Lung (tissue), 11 donors: Measurements from ENCODE around the gene SMIM45.

Source experiments
- ATAC-seq: fragments of 200-7000 bp; cut with Tn5 transposase; one replicate; pipeline ENCODE4 v1.9.1; 2020; ENCODE audit warnings: moderate number of reproducible peaks; ENCODE audit not compliant: insufficient read depth, low FRiP score
- DNase-seq, 3 donors: peaks; one replicate each; pipeline ENCODE4 v3.0.0-alpha.2; 2013 to 2017
- H3K27ac ChIP-seq, 2 donors: one replicate each; pipeline ENCODE4 v1.5.1; 2013; ENCODE audit warnings: mild to moderate bottlenecking in 2 of 2, moderate library complexity in 2 of 2, control low read depth in 1 of 2, inconsistent platforms in 1 of 2, low read depth in 1 of 2, low read length in 1 of 2
- H3K27me3 ChIP-seq, 3 donors: one replicate each; pipeline ENCODE4 v1.5.1; 2013; ENCODE audit warnings: low read length in 2 of 3; ENCODE audit not compliant: control insufficient read depth in 3 of 3, insufficient read depth in 3 of 3
- H3K36me3 ChIP-seq, 4 donors: one replicate each; pipeline ENCODE4 v1.5.1; 2013; ENCODE audit warnings: low read length in 4 of 4, mild to moderate bottlenecking in 1 of 4, moderate library complexity in 1 of 4; ENCODE audit not compliant: control insufficient read depth in 4 of 4, insufficient read depth in 4 of 4
- H3K4me1 ChIP-seq, 5 donors: one replicate each; pipeline ENCODE4 v1.5.1; 2013; ENCODE audit warnings: low read length in 5 of 5, mild to moderate bottlenecking in 2 of 5, moderate library complexity in 1 of 5; ENCODE audit not compliant: control insufficient read depth in 5 of 5, insufficient read depth in 5 of 5
- H3K4me3 ChIP-seq: one replicate; pipeline ENCODE4 v1.5.1; 2013; ENCODE audit warnings: mild to moderate bottlenecking, control low read depth, moderate library complexity
- H3K9ac ChIP-seq, 2 donors: one replicate each; pipeline ENCODE4 v1.5.1; 2013; ENCODE audit warnings: low read length in 2 of 2, control low read depth in 1 of 2; ENCODE audit not compliant: insufficient read depth in 1 of 2
- H3K9me3 ChIP-seq, 4 donors: one replicate each; pipeline ENCODE4 v1.5.1; 2013; ENCODE audit warnings: low read length in 3 of 4, mild to moderate bottlenecking in 1 of 4, moderate library complexity in 1 of 4; ENCODE audit not compliant: control insufficient read depth in 4 of 4, insufficient read depth in 3 of 4
- WGBS, 2 donors: extraction: QIAGEN DNeasy Blood & Tissue Kit; methylation state at CpG; one replicate each; pipeline ENCODE4 v1.1.7; 2013; 5-methylcytosine and 5-hydroxymethylcytosine counted together
- TF ChIP-seq, protein P1 (sequence below): IDR thresholded peaks from 2 replicates; pipeline ENCODE4 v1.5.1; 2012; ENCODE audit warnings: mild to moderate bottlenecking; ENCODE audit errors: control extremely low read depth, extremely low read depth
- donor health status: control.
- donor health status: control.
- donor health status: Bipolar disorder and iron deficiency.
- donor health status: healthy.
- donor health status: DM: yes; HTN: yes; CAD: no.

SMIM45 gene

DNA sequence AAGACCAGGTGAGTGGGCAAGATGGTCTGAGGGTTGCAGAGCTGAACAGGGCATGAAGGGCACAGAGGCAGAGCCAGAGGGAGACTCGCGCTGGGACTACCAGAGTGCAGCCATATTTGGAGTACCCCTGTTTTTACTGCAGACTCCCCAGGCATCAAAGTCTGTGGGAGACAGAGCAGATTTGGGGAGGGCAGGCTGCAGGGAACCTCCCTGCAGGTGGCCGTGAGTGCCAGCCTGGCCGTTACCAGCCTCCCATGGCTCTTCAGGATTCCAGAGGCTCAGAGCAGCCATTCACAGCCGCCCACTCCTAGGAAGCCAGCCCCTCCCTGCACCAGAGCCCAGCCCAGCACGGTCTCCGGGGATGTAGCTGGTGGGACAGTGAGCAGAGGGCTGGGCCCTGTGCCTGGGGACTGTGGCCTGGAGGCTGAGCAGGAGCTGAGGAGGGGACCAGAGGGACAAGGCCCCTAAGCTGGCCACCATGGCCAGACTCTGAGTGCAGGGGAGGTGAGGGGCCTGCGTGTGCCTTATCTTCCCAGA lies 17.2 kb downstream of the SMIM45 start, which contains the start of gene SEPTIN3:
Gene SEPTIN3, plus strand, starts transcription at position 334 of the 537 bp plus-strand sequence. CDS start 2,050 bp downstream, outside the sequence.
- 75 to 82% methylated on average over 7 to 8 of the region's 8 CpGs for WGBS, 2 donors
- Histone ChIP-seq H3K9me3 (no peaks in the 10 kb centered on the region), H3K27me3 (peaks cover 0 to 3% (median 2%) of the 10 kb centered on the region in 3 donors), H3K36me3 (no peaks in the 10 kb centered on the region), H3K4me1 (peaks cover 0 to 4% (median 2%) of the 10 kb centered on the region in 5 donors), H3K9ac (no peak within 1 kb of the TSS), H3K4me3 (no peak within 1 kb of the TSS), H3K27ac (no peak within 1 kb of the TSS)
- TF ChIP-seq, protein P1, sequence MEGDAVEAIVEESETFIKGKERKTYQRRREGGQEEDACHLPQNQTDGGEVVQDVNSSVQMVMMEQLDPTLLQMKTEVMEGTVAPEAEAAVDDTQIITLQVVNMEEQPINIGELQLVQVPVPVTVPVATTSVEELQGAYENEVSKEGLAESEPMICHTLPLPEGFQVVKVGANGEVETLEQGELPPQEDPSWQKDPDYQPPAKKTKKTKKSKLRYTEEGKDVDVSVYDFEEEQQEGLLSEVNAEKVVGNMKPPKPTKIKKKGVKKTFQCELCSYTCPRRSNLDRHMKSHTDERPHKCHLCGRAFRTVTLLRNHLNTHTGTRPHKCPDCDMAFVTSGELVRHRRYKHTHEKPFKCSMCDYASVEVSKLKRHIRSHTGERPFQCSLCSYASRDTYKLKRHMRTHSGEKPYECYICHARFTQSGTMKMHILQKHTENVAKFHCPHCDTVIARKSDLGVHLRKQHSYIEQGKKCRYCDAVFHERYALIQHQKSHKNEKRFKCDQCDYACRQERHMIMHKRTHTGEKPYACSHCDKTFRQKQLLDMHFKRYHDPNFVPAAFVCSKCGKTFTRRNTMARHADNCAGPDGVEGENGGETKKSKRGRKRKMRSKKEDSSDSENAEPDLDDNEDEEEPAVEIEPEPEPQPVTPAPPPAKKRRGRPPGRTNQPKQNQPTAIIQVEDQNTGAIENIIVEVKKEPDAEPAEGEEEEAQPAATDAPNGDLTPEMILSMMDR = no peak
- DNase-seq (no peak), ATAC-seq (no peak)

GRCh38 chr22:41970601-41971000 lies 18.7 kb downstream of the SMIM45 start:
- no peaks in the 10 kb centered on the region for H3K36me3 ChIP-seq
- no peaks in the 10 kb centered on the region for H3K9me3 ChIP-seq
- H3K27ac ChIP-seq = no peak overlapping the region
- DNase-seq (no peak), ATAC-seq (no peak)
- H3K4me1 ChIP-seq = peaks cover 0 to 7% (median 0%) of the 10 kb centered on the region in 5 donors
- TF ChIP-seq, protein P1 = no peak
- peaks cover 0 to 11% (median 11%) of the 10 kb centered on the region in 3 donors for H3K27me3 ChIP-seq
- H3K9ac ChIP-seq = no peak overlapping the region
- H3K4me3 ChIP-seq = no peak overlapping the region
- WGBS, 2 donors = 86 to 89% methylated on average over 2 of the region's 2 CpGs

DNA sequence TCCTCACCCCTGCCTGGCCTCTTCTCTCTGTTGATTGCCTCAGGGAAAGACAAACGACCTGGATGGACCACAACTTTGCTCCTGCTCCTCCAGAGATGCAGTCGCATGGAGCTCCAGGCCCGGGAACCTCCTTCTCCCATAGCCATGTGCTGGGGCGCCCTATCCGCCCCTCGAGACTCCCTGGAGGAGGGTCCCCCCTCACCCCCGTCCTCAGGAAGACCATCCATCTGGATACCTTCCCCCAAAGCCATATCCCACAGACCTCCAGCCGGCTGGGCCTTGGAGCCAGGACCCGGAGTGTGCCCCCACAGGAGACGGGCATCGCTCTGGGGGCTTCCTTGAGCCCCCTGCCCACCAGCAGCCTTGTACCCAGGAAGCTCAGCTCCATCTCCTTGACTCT lies 19.5 kb downstream of the SMIM45 start:
- Histone ChIP-seq H3K4me3 (no peak overlapping the region), H3K9me3 (no peaks in the 10 kb centered on the region), H3K27me3 (peaks cover 0 to 17% (median 17%) of the 10 kb centered on the region in 3 donors), H3K9ac (no peak overlapping the region), H3K36me3 (no peaks in the 10 kb centered on the region), H3K27ac (no peak overlapping the region), H3K4me1 (peaks cover 0 to 7% (median 0%) of the 10 kb centered on the region in 5 donors)
- DNase-seq (no peak), ATAC-seq (no peak)
- TF ChIP-seq, protein P1 = no peak
- 86 to 89% methylated on average over 11 of the region's 11 CpGs for WGBS, 2 donors
